Measurements from ENCODE around the gene AOAH.

Gene AOAH

DNA sequence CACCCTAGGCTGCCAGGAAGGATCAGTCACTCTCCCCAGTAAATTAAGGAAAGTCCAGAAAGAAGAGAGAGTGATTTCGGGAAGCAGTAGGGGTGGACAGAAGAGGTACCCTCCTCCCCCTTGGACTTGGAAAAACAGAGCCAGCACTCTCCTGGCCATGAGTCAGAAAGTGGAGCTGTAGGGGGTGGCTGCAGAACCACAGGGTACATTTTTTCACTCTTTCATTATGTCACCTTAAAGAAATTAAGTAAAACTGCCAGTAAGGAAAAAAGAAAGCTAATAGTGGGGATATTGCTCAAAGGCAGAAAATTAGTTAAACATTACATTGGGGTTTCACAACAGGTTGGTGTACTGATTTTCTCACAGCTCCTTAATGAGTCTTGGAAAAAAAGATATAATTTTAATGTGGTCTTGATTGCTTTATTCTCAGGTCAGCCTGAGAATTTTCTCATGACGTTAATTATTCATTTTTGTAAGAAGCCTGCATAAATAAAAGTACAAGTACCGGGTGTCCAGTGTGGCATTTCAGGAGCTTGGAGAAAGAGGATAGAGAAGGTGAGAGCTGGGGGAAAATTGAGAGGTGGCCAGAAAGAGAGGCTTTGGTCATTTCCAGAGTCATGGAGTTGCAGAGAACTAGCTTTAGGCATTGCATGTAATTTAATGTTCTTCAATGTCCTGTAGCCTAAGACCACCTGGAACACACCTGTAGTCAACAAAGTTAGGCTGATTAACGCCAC, 23.2 kb upstream of the AOAH start:
- Histone ChIP-seq H3K36me3 (ENCODE audit: control insufficient read depth, insufficient read depth, low read length) (no peaks in the 10 kb centered on the region), H3K27me3 (replicated peaks; ENCODE audit: control insufficient read depth, insufficient read depth, low read length) (peaks cover 3% of the 10 kb centered on the region), H3K4me3 (replicated peaks; ENCODE audit: low read depth, low read length) (no peak overlapping the region)
- TF ChIP-seq, protein P1, sequence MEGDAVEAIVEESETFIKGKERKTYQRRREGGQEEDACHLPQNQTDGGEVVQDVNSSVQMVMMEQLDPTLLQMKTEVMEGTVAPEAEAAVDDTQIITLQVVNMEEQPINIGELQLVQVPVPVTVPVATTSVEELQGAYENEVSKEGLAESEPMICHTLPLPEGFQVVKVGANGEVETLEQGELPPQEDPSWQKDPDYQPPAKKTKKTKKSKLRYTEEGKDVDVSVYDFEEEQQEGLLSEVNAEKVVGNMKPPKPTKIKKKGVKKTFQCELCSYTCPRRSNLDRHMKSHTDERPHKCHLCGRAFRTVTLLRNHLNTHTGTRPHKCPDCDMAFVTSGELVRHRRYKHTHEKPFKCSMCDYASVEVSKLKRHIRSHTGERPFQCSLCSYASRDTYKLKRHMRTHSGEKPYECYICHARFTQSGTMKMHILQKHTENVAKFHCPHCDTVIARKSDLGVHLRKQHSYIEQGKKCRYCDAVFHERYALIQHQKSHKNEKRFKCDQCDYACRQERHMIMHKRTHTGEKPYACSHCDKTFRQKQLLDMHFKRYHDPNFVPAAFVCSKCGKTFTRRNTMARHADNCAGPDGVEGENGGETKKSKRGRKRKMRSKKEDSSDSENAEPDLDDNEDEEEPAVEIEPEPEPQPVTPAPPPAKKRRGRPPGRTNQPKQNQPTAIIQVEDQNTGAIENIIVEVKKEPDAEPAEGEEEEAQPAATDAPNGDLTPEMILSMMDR (IDR thresholded peaks at IDR 0.05; ENCODE audit: insufficient read depth, low read length, poor library complexity, severe bottlenecking) = no peak
- no peak for DNase-seq (ENCODE audit: extremely low read depth, insufficient read length)

DNA sequence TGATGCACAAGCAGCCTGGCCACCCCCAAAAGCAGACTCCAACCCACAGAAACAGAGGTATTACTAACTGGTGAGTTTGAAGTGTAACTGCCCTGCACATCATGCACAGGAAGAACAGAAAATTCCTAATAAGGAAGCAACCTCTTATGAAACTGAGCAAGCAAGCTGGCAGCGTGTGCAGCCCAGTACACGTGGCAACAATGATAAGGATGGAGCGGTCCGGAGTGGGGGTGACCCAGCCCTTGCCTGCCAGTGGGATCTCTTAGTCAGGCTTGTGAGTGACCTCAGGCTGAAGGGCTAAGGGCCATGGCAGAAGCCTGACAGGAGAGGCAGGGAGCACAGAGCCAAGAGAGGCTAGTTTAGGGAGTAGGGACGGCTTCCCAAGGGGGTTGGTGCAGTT, 22.1 kb upstream of the AOAH start:
- Histone ChIP-seq H3K27me3 (replicated peaks; ENCODE audit: control insufficient read depth, insufficient read depth, low read length) (peaks cover 3% of the 10 kb centered on the region), H3K4me3 (replicated peaks; ENCODE audit: low read depth, low read length) (no peak overlapping the region), H3K36me3 (ENCODE audit: control insufficient read depth, insufficient read depth, low read length) (no peaks in the 10 kb centered on the region)
- TF ChIP-seq, protein P1 (IDR thresholded peaks at IDR 0.05; ENCODE audit: insufficient read depth, low read length, poor library complexity, severe bottlenecking) = no peak
- no peak for DNase-seq (ENCODE audit: extremely low read depth, insufficient read length)

DNA sequence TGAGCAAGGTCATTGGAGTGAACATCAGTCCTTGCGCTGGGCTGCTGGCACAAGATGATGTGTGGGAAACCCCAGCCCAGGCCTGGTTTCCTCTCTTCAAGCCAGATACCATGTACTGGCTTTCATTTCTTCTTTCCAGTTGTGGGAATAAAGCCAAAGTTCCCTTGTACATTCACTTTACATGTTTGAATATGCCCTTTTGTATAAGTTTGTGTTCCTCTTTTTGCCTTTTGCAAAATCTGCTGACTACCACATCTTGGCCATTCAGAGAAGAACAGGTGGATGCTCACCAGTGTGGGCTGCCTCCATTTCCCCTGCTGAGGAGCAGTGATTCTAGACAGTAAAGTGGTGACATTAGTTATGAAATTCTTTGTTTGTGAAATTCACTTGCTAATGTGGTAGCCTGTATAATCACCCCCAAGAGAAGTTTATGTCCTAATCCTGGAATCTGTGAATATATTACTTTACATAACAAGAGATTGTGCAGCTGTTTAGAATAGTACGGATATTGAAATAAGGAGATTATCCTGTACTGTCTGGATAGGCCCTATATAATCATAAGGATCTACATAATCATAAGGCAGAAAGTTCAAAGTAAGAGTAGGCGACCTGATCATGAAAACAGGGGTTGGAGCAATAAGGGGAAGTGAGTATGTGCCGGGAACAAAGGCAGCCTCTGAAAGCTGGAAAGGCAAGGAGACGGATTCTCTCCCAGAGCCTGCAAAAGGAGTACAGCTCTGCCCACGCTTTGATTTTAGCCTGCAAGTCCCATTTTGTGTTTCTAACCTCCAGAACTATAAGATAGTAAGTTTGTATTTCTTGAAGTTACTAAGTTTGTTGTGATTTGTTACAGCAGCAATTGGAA, 18.8 kb upstream of the AOAH start:
- no peaks in the 10 kb centered on the region for H3K36me3 ChIP-seq (ENCODE audit: control insufficient read depth, insufficient read depth, low read length)
- DNase-seq (ENCODE audit: extremely low read depth, insufficient read length) = no peak
- peaks cover 3% of the 10 kb centered on the region for H3K27me3 ChIP-seq (replicated peaks; ENCODE audit: control insufficient read depth, insufficient read depth, low read length)
- TF ChIP-seq, protein P1 (IDR thresholded peaks at IDR 0.05; ENCODE audit: insufficient read depth, low read length, poor library complexity, severe bottlenecking) = no peak
- no peak overlapping the region for H3K4me3 ChIP-seq (replicated peaks; ENCODE audit: low read depth, low read length)

DNA sequence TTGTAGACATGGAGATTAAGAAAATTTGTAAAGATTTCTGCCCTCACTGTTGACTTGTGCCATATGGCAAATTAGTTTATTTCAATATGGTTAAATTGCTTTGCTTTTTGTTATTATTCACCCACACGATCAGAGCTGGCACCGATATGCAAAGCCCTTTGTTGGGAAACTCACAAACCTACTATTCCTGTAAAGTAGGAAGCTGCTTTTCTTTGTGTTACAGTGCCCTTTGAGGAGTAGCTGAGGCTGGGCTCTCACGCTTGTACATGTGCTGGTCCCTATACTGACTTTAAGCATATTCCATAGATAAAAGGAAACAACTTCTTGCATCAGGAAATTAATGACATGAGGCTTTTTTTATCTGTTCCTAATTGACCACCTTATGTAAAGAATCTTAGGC, 17.6 kb upstream of the AOAH start:
- H3K27me3 ChIP-seq (replicated peaks; ENCODE audit: control insufficient read depth, insufficient read depth, low read length) = peaks cover 1% of the 10 kb centered on the region
- no peak for DNase-seq (ENCODE audit: extremely low read depth, insufficient read length)
- H3K4me3 ChIP-seq (replicated peaks; ENCODE audit: low read depth, low read length) = no peak overlapping the region
- TF ChIP-seq, protein P1 (IDR thresholded peaks at IDR 0.05; ENCODE audit: insufficient read depth, low read length, poor library complexity, severe bottlenecking) = no peak
- no peaks in the 10 kb centered on the region for H3K36me3 ChIP-seq (ENCODE audit: control insufficient read depth, insufficient read depth, low read length)

DNA sequence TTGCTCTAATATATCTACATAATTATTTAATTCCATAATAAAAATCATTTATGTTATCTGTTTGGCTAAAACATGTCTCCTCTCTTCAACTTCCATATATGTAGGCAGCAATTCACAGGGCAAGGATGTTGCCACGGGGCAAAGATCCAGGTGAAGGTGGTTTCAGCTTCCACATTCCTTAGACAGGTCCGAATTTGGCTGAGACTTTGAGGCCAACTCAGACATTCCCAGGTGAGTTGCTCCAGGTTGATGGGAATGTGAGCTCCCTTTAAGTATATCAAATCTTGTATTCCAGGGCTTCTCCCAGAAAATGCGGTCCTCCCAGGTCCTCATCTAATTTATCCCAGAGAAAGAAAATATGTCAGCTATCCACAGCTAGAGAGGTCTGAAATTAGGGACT, 15.1 kb upstream of the AOAH start:
- DNase-seq (ENCODE audit: extremely low read depth, insufficient read length) = no peak
- Histone ChIP-seq H3K36me3 (ENCODE audit: control insufficient read depth, insufficient read depth, low read length) (no peaks in the 10 kb centered on the region), H3K27me3 (replicated peaks; ENCODE audit: control insufficient read depth, insufficient read depth, low read length) (no peaks in the 10 kb centered on the region; the same call in 1 of the 2 replicates), H3K4me3 (replicated peaks; ENCODE audit: low read depth, low read length) (no peak overlapping the region)
- TF ChIP-seq, protein P1 (IDR thresholded peaks at IDR 0.05; ENCODE audit: insufficient read depth, low read length, poor library complexity, severe bottlenecking) = no peak

Measured in GM06990 (cell line).